Airway epithelial cell (primary cell): ENCODE measurements around the gene CELSR1. TPM values are rescaled to one million over a fixed set of nuclear protein-coding genes. Genes with fewer than 3 reads are reported as not detected.

Experiments used
- total RNA-seq: library from RNA; depleted of rRNA; stranded (reverse); fragments of >200 nt; gene quantifications from 2 replicates; pipeline ENCODE4 v1.2.3, GENCODE V29; 2015

Gene CELSR1
- 87.2 and 108 TPM in 2 replicates for total RNA-seq

GRCh38 chr22:46537225-46537945, at the start of gene CELSR1:
CELSR1 (minus strand) TSS chr22:46537620; CDS start chr22:46537170, 450 bp downstream.

GRCh38 chr22:46335201-46336118, 202.0 kb downstream of the CELSR1 start, which contains the start of gene TRMU:
TRMU (plus strand) TSS chr22:46335714; CDS start chr22:46335765, 51 bp downstream.

Other genes starting within 250 kb of the CELSR1 start
- gene GTSE1, start 240.8 kb downstream of the CELSR1 start, total RNA-seq, result 4.6 and 9.2 TPM in 2 replicates
- gene TRMU, start 201.9 kb downstream of the CELSR1 start, total RNA-seq, result 27.4 and 37.9 TPM in 2 replicates
- gene GRAMD4, start 82.8 kb upstream of the CELSR1 start, total RNA-seq, result 15.7 and 27.8 TPM in 2 replicates
- gene CERK, start 200.6 kb upstream of the CELSR1 start, total RNA-seq, result 21.7 and 25.2 TPM in 2 replicates
- 22.2 and 26.8 TPM in 2 replicates for gene TBC1D22A, start 225.0 kb upstream of the CELSR1 start, total RNA-seq